Neural progenitor cell (in vitro differentiated cells): ENCODE results near the gene ZFHX3. TPM values are rescaled to one million over a fixed set of nuclear protein-coding genes. Genes with fewer than 3 reads are reported as not detected.
A peak's percentile ranks its signal among the peaks of the same experiment; 100 is the strongest.

Source experiments
- DNase-seq: peaks from one replicate; pipeline ENCODE4 v3.0.0-alpha.2; 2016; ENCODE audit warnings: low spot score
- H2AFZ ChIP-seq: fragments of 200-600 bp; sonication (generic); replicated peaks from 2 replicates; pipeline ENCODE4 v1.6.1; 2016; ENCODE audit warnings: antibody characterized with exemption
- H3F3A ChIP-seq: fragments of 200-600 bp; sonication (generic); 2 replicates; pipeline ENCODE4 v1.6.1; 2016; ENCODE audit warnings: antibody characterized with exemption, low read depth
- H3K27ac ChIP-seq: fragments of 200-600 bp; sonication (generic); 2 replicates; pipeline ENCODE4 v1.5.1; 2016; ENCODE audit warnings: mild to moderate bottlenecking
- H3K27me3 ChIP-seq: fragments of 200-600 bp; sonication (generic); 2 replicates; pipeline ENCODE4 v1.6.1; 2016; ENCODE audit warnings: mild to moderate bottlenecking, moderate library complexity
- H3K36me3 ChIP-seq: fragments of 200-600 bp; sonication (generic); 2 replicates; pipeline ENCODE4 v1.5.1; 2016
- H3K4me1 ChIP-seq: fragments of 200-600 bp; sonication (generic); 2 replicates; pipeline ENCODE4 v1.6.1; 2016; ENCODE audit warnings: mixed run types
- H3K4me2 ChIP-seq: fragments of 200-600 bp; sonication (generic); 2 replicates; pipeline ENCODE4 v1.6.1; 2016
- H3K4me3 ChIP-seq: fragments of 200-600 bp; sonication (generic); 2 replicates; pipeline ENCODE4 v1.5.1; 2016
- H3K79me2 ChIP-seq: fragments of 200-600 bp; sonication (generic); 2 replicates; pipeline ENCODE4 v1.6.1; 2016; ENCODE audit warnings: low read depth
- H3K9ac ChIP-seq: fragments of 200-600 bp; sonication (generic); 2 replicates; pipeline ENCODE4 v1.6.1; 2016
- H3K9me3 ChIP-seq: fragments of 200-600 bp; sonication (generic); 2 replicates; pipeline ENCODE4 v1.5.1; 2016; ENCODE audit warnings: low read depth
- H4K20me1 ChIP-seq: fragments of 200-600 bp; sonication (generic); 2 replicates; pipeline ENCODE4 v1.6.1; 2016; ENCODE audit warnings: low read depth
- H3K27ac Mint-ChIP-seq: 3 replicates; pipeline ENCODE4 v1.8.0; 2021; ENCODE audit warnings: mixed read lengths
- H3K27me3 Mint-ChIP-seq: 2 replicates; pipeline ENCODE4 v1.8.0; 2022; ENCODE audit warnings: low read depth, mild to moderate bottlenecking, inconsistent platforms, moderate library complexity, mixed read lengths; ENCODE audit not compliant: insufficient read depth
- H3K36me3 Mint-ChIP-seq: 3 replicates; pipeline ENCODE4 v1.8.0; 2021; ENCODE audit warnings: mixed read lengths
- H3K4me1 Mint-ChIP-seq: 3 replicates; pipeline ENCODE4 v1.8.0; 2021; ENCODE audit warnings: mixed read lengths
- H3K4me3 Mint-ChIP-seq: 3 replicates; pipeline ENCODE4 v1.8.0; 2021; ENCODE audit warnings: mild to moderate bottlenecking, moderate library complexity, mixed read lengths
- H3K9me3 Mint-ChIP-seq: 3 replicates; pipeline ENCODE4 v1.8.0; 2020; ENCODE audit warnings: mixed read lengths
- EZH2 ChIP-seq: fragments of 200-600 bp; sonication (generic); IDR thresholded peaks from 2 replicates; pipeline ENCODE4 v1.6.1; 2017; ENCODE audit warnings: antibody characterized with exemption, mild to moderate bottlenecking, moderate library complexity
- EZH2phosphoT487 ChIP-seq: fragments of 200-600 bp; sonication (generic); IDR thresholded peaks from 2 replicates; pipeline ENCODE4 v1.6.1; 2017; ENCODE audit warnings: antibody characterized with exemption
- total RNA-seq: library from RNA; depleted of rRNA; stranded (reverse); fragments of >200 nt; gene quantifications from 2 replicates; pipeline ENCODE4 v1.2.3, GENCODE V29; 2015; ENCODE audit warnings: low replicate concordance
- TF ChIP-seq, protein P1 (sequence below): fragments of 200-600 bp; sonication (generic); IDR thresholded peaks from 2 replicates; pipeline ENCODE4 v1.5.1; 2017; ENCODE audit warnings: antibody characterized with exemption, mild to moderate bottlenecking

Gene ZFHX3
- total RNA-seq, 1 donor from 2014 or later, result 2.4 TPM

DNA sequence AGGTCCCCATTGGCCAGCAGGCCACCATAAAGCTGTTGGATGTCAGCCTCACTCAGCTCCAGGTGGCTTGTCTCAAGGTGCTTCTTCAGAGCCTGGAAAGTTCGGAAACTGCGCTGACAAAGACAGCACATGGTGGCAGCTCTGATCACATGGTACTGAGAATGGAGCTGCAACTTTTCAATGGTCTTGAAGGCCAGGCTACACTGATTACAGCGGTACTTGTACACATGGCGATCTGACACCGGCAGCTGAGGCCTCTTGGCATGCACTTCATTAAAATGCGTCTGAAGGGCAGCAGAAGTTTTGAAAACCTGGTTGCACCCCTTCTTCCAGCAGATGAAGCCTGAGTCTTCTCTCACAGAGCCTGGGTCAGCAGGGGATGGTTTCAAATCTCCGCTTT, 249.7 kb downstream of the ZFHX3 start:
- H4K20me1 ChIP-seq, result peaks cover 4% of the 10 kb centered on the region
- no peaks in the 10 kb centered on the region for H3K9me3 ChIP-seq
- no peak overlapping the region for H3K4me2 ChIP-seq
- H3K9ac ChIP-seq, result no peak overlapping the region
- no peak overlapping the region for H3K27ac ChIP-seq
- H3K4me3 ChIP-seq, result no peak overlapping the region
- no peaks in the 10 kb centered on the region for H3F3A ChIP-seq
- Mint-ChIP-seq H3K27ac (no peak overlapping the region), H3K36me3 (peaks cover 70% of the 10 kb centered on the region), H3K9me3 (peaks cover 3% of the 10 kb centered on the region), H3K27me3 (no peaks in the 10 kb centered on the region), H3K4me3 (no peak overlapping the region), H3K4me1 (peaks cover 9% of the 10 kb centered on the region)
- H3K79me2 ChIP-seq, result no peaks in the 10 kb centered on the region
- TF ChIP-seq, protein P1, sequence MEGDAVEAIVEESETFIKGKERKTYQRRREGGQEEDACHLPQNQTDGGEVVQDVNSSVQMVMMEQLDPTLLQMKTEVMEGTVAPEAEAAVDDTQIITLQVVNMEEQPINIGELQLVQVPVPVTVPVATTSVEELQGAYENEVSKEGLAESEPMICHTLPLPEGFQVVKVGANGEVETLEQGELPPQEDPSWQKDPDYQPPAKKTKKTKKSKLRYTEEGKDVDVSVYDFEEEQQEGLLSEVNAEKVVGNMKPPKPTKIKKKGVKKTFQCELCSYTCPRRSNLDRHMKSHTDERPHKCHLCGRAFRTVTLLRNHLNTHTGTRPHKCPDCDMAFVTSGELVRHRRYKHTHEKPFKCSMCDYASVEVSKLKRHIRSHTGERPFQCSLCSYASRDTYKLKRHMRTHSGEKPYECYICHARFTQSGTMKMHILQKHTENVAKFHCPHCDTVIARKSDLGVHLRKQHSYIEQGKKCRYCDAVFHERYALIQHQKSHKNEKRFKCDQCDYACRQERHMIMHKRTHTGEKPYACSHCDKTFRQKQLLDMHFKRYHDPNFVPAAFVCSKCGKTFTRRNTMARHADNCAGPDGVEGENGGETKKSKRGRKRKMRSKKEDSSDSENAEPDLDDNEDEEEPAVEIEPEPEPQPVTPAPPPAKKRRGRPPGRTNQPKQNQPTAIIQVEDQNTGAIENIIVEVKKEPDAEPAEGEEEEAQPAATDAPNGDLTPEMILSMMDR, result no peak
- no peak for TF ChIP-seq EZH2
- TF ChIP-seq EZH2phosphoT487, result no peak
- no peaks in the 10 kb centered on the region for H3K36me3 ChIP-seq
- no peak overlapping the region for H2AFZ ChIP-seq
- H3K27me3 ChIP-seq, result no peaks in the 10 kb centered on the region
- H3K4me1 ChIP-seq, result peaks cover 9% of the 10 kb centered on the region
- no peak for DNase-seq

DNA sequence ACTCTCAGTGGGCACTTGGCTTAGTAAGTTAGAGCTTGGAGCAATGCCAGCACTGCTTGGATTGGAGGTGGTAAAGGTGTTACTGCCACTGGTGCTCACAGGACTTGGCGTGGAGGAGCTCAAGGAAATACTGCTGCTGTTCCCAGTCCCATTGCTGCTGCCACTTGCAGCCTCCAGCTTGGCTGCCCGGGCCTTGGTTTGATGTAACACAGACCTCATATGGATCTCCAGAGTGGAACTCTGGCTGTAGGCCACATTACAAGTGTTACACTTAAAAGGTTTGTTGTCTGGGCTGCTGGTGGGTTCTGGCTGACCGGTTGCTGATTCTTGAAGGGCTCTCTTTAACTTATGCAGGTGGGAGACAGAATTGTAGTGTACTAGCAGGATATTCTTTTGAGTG, 250.3 kb downstream of the ZFHX3 start:
- DNase-seq, result no peak
- TF ChIP-seq, protein P1, result no peak
- TF ChIP-seq EZH2phosphoT487 (no peak), EZH2 (no peak)
- peaks cover 2% of the 10 kb centered on the region for H3K27me3 Mint-ChIP-seq
- Histone ChIP-seq H3K9me3 (no peaks in the 10 kb centered on the region), H3K27ac (no peak overlapping the region), H3K27me3 (no peaks in the 10 kb centered on the region), H3K4me2 (no peak overlapping the region), H3K4me3 (no peak overlapping the region), H3K36me3 (no peaks in the 10 kb centered on the region), H3K79me2 (no peaks in the 10 kb centered on the region), H3K9ac (no peak overlapping the region), H2AFZ (no peak overlapping the region), H3K4me1 (peaks cover 9% of the 10 kb centered on the region), H4K20me1 (peaks cover 4% of the 10 kb centered on the region), H3F3A (no peaks in the 10 kb centered on the region)
- H3K9me3 Mint-ChIP-seq, result peaks cover 3% of the 10 kb centered on the region
- H3K27ac Mint-ChIP-seq, result no peak overlapping the region
- no peak overlapping the region for H3K4me3 Mint-ChIP-seq
- H3K4me1 Mint-ChIP-seq, result peaks cover 9% of the 10 kb centered on the region
- H3K36me3 Mint-ChIP-seq, result peaks cover 74% of the 10 kb centered on the region

DNA sequence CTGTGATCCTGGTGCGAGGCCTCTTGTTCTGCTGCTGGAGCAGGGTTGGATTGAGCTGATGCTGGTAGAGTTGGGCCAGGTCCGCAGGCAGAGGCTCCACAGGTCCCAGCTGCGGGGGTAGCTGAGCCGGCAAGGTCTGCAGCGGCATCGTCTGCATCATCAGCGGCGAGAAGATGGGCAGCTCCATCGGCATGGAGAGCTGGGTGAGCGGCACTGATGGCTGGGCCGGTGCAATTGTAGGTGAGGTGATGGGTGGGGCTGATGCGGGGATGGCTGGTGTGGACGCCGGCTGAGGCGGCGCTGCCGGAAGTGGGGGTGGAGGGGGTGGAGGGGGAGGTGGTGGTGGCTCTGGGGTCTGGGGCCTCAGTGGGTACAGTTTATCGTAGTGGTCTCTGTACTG, 251.7 kb downstream of the ZFHX3 start:
- Mint-ChIP-seq H3K27ac (peak overlapping the region; percentile 54), H3K27me3 (peaks cover 2% of the 10 kb centered on the region), H3K36me3 (peaks cover 79% of the 10 kb centered on the region), H3K4me3 (no peak overlapping the region), H3K9me3 (peaks cover 3% of the 10 kb centered on the region), H3K4me1 (peaks cover 9% of the 10 kb centered on the region)
- no peak overlapping the region for H3K27ac ChIP-seq
- H3K36me3 ChIP-seq, result no peaks in the 10 kb centered on the region
- H3F3A ChIP-seq, result no peaks in the 10 kb centered on the region
- no peaks in the 10 kb centered on the region for H3K9me3 ChIP-seq
- no peak overlapping the region for H3K4me2 ChIP-seq
- no peak overlapping the region for H3K9ac ChIP-seq
- H4K20me1 ChIP-seq, result peaks cover 4% of the 10 kb centered on the region
- no peak overlapping the region for H3K4me3 ChIP-seq
- TF ChIP-seq EZH2 (no peak), EZH2phosphoT487 (no peak)
- TF ChIP-seq, protein P1, result no peak
- no peaks in the 10 kb centered on the region for H3K27me3 ChIP-seq
- no peaks in the 10 kb centered on the region for H3K79me2 ChIP-seq
- no peak overlapping the region for H2AFZ ChIP-seq
- peaks cover 9% of the 10 kb centered on the region for H3K4me1 ChIP-seq
- DNase-seq, result no peak
